MM.1S (cell line): Measurements from ENCODE around the gene AGAP1.

ENCODE experiments used
- DNase-seq: peaks from one replicate; pipeline ENCODE4 v3.0.0-alpha.2; 2015
- H2AFZ ChIP-seq: fragments of 300-600 bp; sonication (generic); 2 replicates; pipeline ENCODE4 v1.6.0; 2016; ENCODE audit warnings: antibody characterized with exemption, low read length
- H3F3A ChIP-seq: fragments of 300-600 bp; sonication (generic); 2 replicates; pipeline ENCODE4 v1.6.1; 2016; ENCODE audit warnings: mild to moderate bottlenecking, antibody characterized with exemption, low read length, moderate library complexity, mixed read lengths; ENCODE audit not compliant: insufficient read depth
- H3K27ac ChIP-seq: fragments of 300-600 bp; sonication (generic); 2 replicates; pipeline ENCODE4 v1.5.1; 2016; ENCODE audit warnings: mild to moderate bottlenecking, low read length
- H3K27me3 ChIP-seq: fragments of 300-600 bp; sonication (generic); replicated peaks from 2 replicates; pipeline ENCODE4 v1.6.0; 2016; ENCODE audit warnings: low read length; ENCODE audit not compliant: insufficient read depth
- H3K36me3 ChIP-seq: fragments of 300-600 bp; sonication (generic); replicated peaks from 2 replicates; pipeline ENCODE4 v1.6.1; 2016; ENCODE audit warnings: mild to moderate bottlenecking, low read length, mixed read lengths; ENCODE audit not compliant: insufficient read depth
- H3K4me1 ChIP-seq: fragments of 300-600 bp; sonication (generic); 2 replicates; pipeline ENCODE4 v1.6.1; 2016; ENCODE audit warnings: low read length, mixed read lengths
- H3K4me2 ChIP-seq: fragments of 300-600 bp; sonication (generic); 2 replicates; pipeline ENCODE4 v1.6.0; 2016; ENCODE audit warnings: low read depth, low read length
- H3K4me3 ChIP-seq: fragments of 300-600 bp; sonication (generic); 2 replicates; pipeline ENCODE4 v1.5.1; 2016; ENCODE audit warnings: low read length, mixed read lengths
- H3K79me2 ChIP-seq: fragments of 300-600 bp; sonication (generic); 2 replicates; pipeline ENCODE4 v1.6.1; 2016; ENCODE audit warnings: mixed run types, low read length, mixed read lengths
- H3K9ac ChIP-seq: fragments of 300-600 bp; sonication (generic); 2 replicates; pipeline ENCODE4 v1.6.1; 2016; ENCODE audit warnings: low read length, mixed read lengths
- H3K9me2 ChIP-seq: fragments of 300-600 bp; sonication (generic); replicated peaks from 2 replicates; pipeline ENCODE4 v1.6.1; 2016; ENCODE audit warnings: mild to moderate bottlenecking, low read length, mixed read lengths; ENCODE audit not compliant: insufficient read depth
- H3K9me3 ChIP-seq: fragments of 300-600 bp; sonication (generic); replicated peaks from 2 replicates; pipeline ENCODE4 v1.6.1; 2016; ENCODE audit warnings: mild to moderate bottlenecking, low read length, mixed read lengths; ENCODE audit not compliant: insufficient read depth
- H4K20me1 ChIP-seq: fragments of 300-600 bp; sonication (generic); 2 replicates; pipeline ENCODE4 v1.6.1; 2016; ENCODE audit warnings: mild to moderate bottlenecking, low read length, moderate library complexity, mixed read lengths; ENCODE audit not compliant: insufficient read depth
- CTCF ChIP-seq: fragments of 300-600 bp; sonication (generic); IDR thresholded peaks from 2 replicates; pipeline ENCODE4 v1.5.1; 2016; ENCODE audit warnings: antibody characterized with exemption, low read length, mixed read lengths
- EZH2 ChIP-seq: fragments of 300-600 bp; sonication (generic); optimal IDR thresholded peaks from 2 replicates; pipeline ENCODE3; 2017; ENCODE audit warnings: low read depth, mild to moderate bottlenecking, antibody characterized with exemption, low read length, mixed read lengths
- EZH2phosphoT487 ChIP-seq: fragments of 300-600 bp; sonication (generic); IDR thresholded peaks from 2 replicates; pipeline ENCODE4 v1.6.1; 2018; ENCODE audit warnings: antibody characterized with exemption, low read length

Gene AGAP1

GRCh38 chr2:235692076-235692475 lies 198.2 kb downstream of the AGAP1 start:
- Histone ChIP-seq H3K4me3 (no peak overlapping the region), H3F3A (no peaks in the 10 kb centered on the region), H3K9me2 (no peaks in the 10 kb centered on the region), H3K4me2 (no peak overlapping the region), H2AFZ (no peak overlapping the region), H3K9ac (no peak overlapping the region), H4K20me1 (no peaks in the 10 kb centered on the region; the same call in 1 of the 2 replicates), H3K79me2 (peaks cover 90% of the 10 kb centered on the region), H3K36me3 (no peaks in the 10 kb centered on the region), H3K27ac (no peak overlapping the region), H3K4me1 (no peaks in the 10 kb centered on the region), H3K9me3 (no peaks in the 10 kb centered on the region), H3K27me3 (no peaks in the 10 kb centered on the region)
- no peak for DNase-seq
- no peak for TF ChIP-seq CTCF
- TF ChIP-seq EZH2: no peak
- TF ChIP-seq EZH2phosphoT487: no peak

DNA sequence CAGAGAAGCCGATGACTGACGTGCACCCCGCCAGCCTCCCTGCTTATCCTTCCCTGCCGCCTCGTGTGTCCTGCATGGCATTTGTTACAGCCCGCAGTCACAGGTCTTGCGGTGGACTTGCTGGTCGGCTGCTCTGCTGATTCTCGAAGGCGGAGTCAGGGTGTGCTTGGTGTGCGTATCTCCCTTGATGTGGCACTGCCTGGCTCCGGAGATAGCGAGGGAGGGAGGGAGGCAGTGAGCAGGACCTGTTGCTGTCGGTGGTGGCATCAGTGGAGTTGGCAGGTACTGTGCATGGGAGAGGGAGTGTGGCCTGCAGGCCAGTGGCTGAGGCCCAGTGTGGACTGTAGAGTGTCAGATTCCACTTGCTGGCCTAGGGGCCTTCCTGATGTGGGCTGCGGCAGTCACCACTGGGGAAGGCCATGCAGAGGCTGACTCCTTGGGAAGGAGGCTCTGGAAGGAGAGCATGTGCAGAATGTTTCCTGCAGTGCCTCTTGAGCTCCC lies 198.9 kb downstream of the AGAP1 start:
- Histone ChIP-seq H3K4me1 (no peaks in the 10 kb centered on the region), H3K27ac (no peak overlapping the region), H3K27me3 (no peaks in the 10 kb centered on the region), H3K9me3 (no peaks in the 10 kb centered on the region), H3K79me2 (peaks cover 90% of the 10 kb centered on the region), H4K20me1 (no peaks in the 10 kb centered on the region; the same call in 1 of the 2 replicates), H3K4me2 (no peak overlapping the region), H3K9me2 (no peaks in the 10 kb centered on the region), H3F3A (no peaks in the 10 kb centered on the region), H3K36me3 (no peaks in the 10 kb centered on the region), H3K9ac (no peak overlapping the region), H2AFZ (no peak overlapping the region), H3K4me3 (no peak overlapping the region)
- DNase-seq: no peak
- TF ChIP-seq EZH2phosphoT487 (no peak), EZH2 (no peak), CTCF (no peak)

DNA sequence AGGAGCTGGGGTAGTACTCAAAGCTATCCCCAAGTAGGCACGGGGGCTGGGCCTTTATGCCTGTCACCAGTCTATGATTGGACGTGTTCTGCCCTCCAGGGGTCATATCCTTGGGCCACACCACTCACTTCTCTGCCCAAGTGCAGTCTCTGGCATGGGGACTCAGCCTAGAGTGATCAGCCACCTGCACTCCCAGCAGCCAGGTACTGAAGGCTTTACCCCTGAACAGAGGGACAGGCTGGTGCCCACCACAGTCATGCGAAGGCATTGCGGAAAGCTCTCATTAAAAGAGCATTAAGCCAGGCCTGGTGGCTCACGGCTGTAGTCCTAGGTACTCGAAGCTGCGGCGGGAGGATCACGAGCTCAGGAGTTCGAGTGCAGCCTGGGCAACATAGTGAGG lies 199.4 kb downstream of the AGAP1 start:
- Histone ChIP-seq H3K4me2 (no peak overlapping the region), H3K4me1 (no peaks in the 10 kb centered on the region), H3K4me3 (no peak overlapping the region), H3K27me3 (no peaks in the 10 kb centered on the region), H3K27ac (no peak overlapping the region), H3K9me2 (no peaks in the 10 kb centered on the region), H3K9ac (no peak overlapping the region), H3K9me3 (no peaks in the 10 kb centered on the region), H3K79me2 (peaks cover 92% of the 10 kb centered on the region), H2AFZ (no peak overlapping the region), H3K36me3 (no peaks in the 10 kb centered on the region), H3F3A (no peaks in the 10 kb centered on the region), H4K20me1 (no peaks in the 10 kb centered on the region; the same call in 1 of the 2 replicates)
- no peak for DNase-seq
- no peak for TF ChIP-seq EZH2
- no peak for TF ChIP-seq CTCF
- no peak for TF ChIP-seq EZH2phosphoT487
